GM18861 (cell line): ENCODE measurements around the gene PARP1.
"Not testable (repeated sequence)": the region's sequence is repeated elsewhere in the genome, so short reads cannot be mapped to it uniquely, and the experiment has no call there.

Experiments used
- ATAC-seq: cut with Tn5 transposase; IDR thresholded peaks from one replicate; pipeline ENCODE4 v1.9.1; 2021; ENCODE audit not compliant: unreplicated experiment

Gene PARP1

DNA sequence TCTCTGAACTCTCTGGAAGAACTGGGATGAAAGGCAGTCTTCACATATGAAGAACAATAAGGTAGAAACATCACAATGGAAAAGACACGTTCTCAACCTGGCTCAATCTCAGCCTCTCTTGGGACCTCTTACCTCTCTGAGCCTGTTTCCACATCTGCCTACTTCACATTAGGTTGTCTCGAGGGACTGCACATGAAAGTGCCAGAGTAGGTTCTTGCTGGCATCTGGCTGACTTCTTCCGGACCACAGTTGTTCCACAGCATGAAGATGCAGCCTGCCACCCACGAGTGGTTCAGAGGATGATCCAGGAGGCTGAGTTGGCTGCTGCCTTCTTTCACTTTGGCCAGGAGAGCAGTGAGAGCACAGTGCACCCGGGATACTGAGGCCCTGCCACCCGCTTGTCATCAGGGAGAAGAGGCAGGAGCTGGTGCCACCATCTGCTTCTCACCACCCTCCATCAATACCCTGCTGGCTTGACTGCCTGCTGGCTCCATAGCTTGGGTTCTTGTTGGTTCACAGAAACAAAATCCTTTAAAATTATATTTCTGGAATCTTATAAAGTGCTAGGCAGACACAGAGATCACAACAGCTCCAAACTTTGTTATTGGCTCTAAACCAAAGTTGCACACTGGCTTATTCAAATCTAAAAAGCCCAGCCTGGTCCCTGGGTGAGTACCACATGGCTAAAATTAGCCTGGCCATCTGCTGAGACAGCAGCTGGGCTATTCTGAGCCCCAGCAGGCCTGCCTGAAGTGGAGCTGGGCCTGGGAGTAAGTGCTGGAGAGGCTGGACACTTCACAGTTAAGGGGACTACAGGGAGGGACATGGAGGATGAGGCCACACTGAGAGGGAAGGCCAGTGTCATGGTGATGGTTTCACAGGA is 52.0 kb downstream of the PARP1 start:
- no peak for ATAC-seq

DNA sequence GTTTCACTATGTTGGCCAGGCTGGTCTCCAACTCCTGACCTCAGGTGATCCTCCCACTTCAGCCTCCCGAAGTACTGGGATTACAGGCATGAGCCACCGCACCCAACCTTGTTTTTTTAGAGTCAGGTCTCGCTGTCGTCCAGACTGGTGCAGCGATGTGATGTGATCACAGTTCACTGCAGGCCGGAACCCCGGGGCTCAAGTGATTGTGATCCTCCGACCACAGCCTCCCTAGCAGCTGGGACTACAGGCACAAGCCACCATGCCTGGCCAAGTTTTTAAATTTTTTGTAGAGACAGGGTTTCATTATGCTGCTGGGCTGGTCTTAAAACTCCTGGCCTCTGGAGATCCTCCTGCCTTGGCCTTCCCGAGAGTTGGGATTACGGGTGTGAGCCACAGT is 52.9 kb downstream of the PARP1 start:
- ATAC-seq: no peak

DNA sequence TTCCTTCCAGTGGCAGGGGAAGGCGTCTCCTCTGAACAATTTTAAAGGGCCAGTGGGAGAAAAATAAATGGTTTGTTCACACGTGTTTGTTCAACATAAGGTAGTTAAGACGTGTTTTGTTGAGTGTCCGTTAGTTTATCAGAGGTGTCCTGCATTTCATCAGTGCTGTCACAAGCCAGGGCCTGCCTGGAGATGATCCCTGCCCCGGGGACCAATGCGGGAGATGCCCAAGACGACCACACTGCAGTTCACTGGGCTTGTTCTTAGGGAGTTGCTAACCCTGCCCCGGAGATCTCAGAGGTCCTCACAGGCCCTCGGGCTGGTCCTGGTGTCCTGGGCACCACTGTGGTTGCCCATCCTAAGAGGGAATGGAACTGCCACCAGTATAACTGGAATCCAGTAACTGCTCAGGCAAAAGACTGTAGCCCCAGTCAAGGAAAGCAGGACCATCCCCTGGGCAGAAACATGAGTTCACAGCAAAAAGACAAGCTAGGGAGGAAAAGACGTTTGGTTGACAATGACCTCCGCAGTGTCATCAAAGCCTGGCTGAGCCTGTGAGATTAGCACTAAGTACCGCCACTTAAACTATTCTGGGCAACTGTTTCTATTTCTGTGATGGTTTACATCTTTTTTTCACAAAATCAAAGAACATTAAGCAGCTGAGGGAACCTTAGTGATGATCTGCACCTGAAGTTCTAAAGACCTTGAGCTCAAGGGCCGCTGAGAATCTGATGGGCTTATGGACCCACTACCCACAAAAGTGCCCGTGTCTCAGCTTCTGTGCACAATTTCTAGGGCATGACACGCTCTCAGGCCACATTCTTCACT is 54.0 kb downstream of the PARP1 start:
- ATAC-seq: no peak

DNA sequence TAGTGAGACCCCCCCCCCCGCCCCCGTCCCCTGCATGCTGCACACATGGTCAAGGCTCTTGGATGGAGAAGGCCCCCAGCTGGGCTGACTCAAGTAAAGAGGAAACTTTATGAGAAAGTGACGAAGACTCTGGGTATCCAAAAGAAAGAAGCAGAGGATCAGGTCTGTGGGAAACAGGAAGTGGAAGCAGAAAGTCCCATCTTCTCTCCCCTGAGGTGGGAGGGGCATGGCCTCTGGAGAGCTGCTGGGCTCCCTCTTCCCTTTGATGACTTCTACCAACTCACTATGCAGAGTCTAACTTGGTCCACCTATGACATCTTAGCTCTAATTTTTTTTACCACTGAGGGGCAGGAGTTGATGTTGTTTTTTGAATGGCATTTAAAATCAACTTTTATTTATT is 56.2 kb downstream of the PARP1 start:
- ATAC-seq: no peak

DNA sequence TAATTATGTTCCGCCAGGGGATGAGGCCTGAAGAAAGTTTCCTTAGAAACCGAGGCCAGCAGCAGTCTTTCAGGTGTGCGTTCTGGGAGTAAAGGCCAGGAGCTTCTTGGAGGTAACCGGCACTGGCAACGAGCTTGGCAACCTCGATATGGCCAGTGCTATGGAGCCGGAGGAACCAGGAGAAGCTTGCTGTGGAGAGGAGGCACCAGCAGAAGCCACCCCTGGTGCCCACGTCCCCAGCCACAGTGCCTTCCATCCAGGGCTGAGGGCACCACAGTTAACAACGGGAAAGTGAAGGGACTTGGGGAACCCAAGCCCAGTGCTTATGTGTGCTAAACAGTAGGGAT is 57.4 kb downstream of the PARP1 start:
- ATAC-seq: no peak

DNA sequence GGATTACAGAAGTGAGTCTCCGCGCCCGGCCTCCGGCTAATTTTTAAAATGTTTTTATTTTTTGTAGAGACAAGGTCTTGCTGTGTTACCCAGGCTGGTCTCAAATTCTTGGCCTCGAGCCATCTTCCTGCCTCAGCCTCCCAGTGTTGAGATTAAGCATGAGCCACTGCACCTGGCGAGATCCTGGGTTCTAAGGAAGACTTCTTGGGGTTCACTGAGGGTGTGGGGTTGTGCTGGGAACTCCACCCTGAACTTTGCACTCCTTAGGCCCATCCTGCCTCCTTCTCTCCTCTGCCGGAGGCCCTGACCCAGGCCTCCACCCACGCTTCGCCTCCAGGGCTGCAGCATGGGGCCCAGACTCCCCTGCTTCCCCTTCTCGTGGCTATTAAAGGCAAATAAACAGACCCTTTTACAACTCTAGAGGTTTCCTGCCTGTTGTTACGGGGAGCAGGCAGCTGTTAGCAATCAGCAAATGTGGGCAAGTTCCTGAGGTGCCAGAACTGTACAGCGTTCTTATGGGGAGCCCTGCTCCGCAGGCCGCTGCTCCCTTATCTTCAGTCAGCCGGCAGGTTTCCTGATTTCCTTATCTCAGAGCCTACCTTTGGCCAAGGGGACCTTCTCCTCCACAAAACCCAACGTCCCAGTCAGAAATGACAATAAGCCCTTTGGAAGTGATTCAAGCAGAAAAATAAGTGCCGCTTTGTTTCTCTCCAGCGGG is 57.9 kb downstream of the PARP1 start:
- ATAC-seq: peak; percentile 57

DNA sequence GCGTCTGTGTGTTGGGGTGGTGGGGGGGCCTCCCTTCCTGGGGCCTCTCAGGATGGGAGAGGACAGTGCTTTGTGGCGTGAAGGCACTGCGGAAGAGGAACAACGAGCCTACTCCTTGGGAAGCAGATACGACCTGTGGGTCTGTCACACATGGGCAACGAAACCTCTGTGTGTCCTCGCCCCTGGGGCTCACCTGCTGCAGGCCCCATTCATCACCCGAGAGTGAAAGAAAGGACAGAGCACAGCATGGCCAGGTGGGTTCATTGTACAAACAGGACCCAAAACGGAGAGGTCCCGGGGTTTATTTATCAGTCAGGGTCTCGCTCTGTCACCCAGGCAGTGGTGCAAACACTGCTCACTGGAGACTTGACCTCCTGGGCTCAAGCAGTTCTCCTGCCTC is 58.8 kb downstream of the PARP1 start:
- ATAC-seq: no peak

DNA sequence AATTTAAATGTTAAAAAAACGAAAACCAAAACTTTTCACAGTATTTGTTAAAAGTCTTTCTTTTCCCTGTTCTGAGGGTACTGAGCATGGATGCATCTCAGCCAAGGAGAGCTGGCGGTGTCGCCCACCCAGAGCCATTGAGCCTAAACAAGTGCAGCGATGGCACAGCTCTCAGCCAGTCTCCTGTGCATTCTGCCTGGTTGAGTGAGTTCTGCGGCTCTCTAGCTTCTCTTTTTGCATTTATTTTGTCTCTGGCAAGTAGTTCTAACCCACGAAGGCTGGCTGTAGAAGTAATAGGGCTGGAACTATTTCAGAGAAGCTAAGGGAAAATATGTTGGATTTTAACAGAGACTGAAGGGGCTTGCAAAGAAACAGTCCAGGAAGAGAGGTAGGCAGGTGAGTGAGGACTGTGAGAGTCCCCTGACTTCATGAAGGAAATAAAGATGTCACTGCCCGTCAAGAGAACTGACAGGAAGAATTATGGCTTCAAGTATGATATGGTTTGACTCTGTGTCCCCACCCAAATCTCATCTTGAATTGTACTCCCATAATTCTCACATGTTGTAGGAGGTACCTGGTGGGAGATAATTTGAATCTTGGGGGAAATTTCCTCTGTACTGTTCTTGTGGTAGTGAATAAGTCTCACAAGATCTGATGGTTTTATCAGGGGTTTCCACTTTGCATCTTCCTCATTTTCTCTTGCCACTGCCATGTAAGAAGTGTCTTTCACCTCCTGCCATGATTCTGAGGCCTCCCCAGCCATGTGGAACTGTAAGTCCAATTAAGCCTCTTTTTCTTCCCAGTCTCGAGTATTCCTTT is 63.2 kb downstream of the PARP1 start:
- no peak for ATAC-seq

DNA sequence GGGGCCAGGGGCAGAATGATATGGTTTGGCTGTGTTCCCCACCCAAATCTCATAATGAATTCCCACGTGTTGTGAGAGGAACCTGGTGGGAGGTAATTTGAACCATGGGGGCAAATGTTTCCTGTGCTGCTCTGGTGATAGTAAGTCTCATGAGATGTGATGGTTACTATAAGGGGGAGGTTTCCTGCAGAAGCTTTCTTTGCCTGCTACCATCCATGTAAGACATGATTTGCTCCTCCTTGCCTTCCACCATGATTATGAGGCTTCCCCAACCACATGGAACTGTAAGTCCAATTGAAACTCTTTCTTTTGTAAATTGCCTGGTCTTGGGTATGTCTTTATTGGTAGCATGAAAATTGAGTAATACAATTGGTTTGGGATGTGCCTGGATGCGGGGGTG is 65.2 kb downstream of the PARP1 start:
- ATAC-seq: no peak

DNA sequence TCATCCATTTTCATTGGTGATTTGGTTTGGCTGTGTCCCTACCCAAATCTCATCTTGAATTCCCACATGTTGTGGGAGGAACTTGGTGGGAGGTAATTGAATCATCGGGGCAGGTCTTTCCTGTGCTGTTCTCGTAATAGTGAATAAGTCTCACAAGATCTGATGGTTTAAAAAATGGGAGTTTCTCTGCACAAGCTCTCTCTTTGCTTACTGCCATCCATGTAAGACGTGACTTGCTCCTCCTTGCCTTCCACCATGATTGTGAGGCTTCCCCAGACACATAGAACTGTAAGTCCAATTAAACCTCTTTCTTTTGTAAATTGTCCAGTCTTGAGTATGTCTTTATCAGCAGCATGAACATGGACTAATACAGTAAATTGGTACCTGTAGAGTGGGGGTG is 67.8 kb downstream of the PARP1 start:
- ATAC-seq: not testable (repeated sequence)

DNA sequence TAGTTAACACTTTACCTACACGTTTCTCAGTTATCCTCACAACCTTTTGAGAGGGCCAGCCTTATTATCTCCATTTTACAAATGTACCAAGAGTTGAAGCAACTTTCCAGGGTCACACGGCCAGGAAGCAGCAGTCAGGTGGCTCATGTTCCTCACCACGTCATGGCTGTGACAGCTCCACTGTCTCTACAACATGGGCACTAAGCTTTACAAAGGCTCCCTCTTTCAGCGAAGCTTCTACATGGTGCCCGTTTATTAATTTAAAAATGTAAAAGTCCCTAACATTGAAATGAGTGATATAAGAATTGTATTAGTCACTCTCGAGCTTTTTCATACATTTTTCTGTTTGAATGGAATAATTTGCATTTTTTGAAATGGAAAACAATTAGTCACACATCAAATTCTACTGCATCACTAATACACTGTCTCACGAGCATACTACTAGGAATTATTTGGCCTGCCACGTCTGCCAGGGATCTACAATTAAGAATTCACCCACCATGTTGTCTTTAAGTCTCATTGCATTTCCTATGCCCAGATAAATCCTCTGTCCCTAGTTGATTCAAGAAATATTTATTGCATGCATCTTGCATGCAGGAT is 70.5 kb downstream of the PARP1 start:
- no peak for ATAC-seq

DNA sequence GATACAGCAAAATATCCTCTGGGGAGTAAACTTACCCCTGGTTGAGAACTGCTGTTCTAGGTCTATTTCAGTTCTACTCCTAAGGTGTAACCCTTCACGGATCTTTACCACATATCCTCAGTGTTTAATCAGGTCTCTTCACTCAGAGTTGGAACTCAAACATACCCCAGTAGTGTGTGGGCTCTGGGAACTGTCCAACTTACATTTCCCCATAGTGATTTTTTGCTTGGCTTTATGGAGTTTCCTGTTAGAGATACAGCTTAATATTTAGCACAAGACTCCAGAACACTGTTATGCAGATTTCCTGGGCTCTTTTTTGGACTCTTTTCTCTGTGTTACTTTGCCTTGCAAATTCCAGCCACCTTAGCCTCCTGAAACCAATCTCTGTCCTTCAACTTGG is 72.2 kb downstream of the PARP1 start:
- ATAC-seq: no peak

DNA sequence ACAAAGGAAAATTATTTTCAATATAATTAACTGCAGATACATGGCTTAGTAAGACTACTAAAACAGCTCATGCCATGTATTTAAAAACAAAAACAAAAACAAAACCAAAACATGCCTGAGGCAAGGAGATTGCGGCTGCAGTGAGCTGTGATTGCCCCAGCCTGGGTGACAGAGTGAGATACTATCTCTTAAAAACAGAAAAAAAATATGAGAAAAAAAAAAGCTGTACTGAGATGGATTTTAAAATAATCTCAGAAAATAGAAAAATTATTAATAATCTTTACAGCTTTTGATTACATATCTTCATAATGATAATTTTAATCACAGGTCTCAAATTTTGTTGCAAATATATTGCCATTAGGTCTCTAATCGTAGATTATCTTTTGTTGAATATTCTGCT is 74.9 kb downstream of the PARP1 start:
- no peak for ATAC-seq

DNA sequence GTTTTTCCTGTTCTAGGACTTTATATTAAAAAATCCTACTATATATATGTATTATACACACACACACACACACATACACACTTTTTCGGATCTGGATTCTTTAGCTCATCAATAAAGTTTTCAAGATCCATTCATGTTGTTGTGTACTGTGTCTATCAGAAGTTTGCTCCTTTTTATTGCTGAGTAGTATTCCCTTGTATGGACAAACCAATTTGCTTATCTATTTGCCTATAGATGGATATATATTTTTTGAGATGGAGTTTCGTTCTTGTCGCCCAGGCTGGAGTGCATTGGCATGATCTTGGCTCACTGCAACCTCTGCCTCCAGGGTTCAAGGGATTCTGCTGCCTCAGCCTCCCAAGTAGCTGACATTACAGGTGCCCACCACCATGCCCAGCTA is 78.7 kb downstream of the PARP1 start:
- ATAC-seq: no peak

DNA sequence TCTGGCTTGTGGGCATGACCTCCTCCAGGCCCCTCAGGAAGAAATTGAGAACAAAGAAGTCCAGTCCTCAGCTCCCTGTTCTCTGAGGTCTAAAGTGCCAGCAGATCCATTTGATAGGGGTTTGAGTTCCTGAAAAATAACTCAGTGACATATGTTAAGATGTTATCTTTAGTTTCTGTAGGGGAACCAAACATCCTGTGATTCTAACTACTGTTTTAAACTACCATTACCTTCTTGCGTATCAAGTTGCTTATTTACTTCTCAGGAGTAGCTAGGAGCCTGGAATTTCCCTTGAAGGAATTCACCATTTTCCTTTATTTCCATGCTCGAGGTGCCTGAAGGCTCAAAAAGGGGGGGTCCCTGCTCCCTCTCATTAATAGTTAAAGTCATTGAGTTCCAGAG is 80.1 kb downstream of the PARP1 start:
- no peak for ATAC-seq

DNA sequence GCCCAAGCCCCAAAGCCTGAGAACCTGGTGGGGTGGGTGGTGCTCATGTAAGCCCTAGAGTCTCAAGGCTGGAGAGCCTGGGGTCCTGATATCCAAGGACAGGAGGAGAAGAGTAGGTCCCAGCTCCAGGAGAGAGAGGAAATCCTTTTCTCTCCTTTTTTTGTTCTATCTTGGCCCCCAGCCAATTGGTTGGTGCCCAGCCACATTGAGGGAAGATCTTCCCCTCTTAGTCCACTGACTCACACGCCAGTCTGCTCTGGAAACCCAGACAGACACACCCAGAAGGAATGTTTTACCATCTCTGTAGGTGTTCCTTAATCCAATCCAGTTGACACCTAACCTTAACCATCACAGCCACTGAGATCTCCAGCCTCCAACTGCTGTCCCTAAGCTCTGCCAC is 82.7 kb downstream of the PARP1 start:
- no peak for ATAC-seq

DNA sequence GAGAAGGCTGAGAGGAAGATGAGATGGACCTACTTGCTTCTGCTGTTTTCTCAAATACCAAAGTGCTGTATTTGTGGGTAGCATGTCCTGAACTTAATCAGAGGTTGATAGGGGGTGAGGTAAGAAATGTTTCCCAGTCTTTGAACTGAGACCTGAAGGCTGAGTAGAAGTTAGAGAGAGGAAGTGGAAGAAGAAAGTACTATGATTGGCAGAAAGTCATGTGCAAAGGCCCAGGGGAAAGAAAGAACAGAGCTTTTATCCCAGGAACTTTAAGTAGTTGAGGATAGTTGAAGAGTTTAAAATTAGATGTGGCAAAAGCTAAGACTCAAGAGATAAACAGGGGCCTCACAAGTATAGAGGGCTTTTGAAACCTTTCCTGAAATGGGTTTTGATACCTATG is 83.4 kb downstream of the PARP1 start:
- no peak for ATAC-seq

DNA sequence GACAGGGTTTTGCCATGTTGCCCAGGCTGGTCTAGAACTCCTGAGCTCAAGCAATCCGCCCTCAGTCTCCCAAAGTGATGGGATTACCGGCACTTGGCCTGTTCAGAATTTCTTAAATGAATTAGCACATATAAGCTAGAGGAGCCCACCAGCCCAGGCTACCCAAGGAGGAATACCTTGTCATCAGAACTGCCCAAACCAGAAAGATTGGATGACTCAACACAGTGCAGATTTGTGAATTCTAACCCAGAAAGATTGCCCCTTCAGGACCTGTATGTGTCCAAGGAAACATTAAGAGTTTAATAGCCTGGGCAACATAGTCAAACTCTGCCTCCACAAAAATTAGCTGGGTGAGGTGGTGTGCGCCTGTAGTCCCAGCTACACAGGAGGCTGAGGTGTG is 84.9 kb downstream of the PARP1 start:
- no peak for ATAC-seq

DNA sequence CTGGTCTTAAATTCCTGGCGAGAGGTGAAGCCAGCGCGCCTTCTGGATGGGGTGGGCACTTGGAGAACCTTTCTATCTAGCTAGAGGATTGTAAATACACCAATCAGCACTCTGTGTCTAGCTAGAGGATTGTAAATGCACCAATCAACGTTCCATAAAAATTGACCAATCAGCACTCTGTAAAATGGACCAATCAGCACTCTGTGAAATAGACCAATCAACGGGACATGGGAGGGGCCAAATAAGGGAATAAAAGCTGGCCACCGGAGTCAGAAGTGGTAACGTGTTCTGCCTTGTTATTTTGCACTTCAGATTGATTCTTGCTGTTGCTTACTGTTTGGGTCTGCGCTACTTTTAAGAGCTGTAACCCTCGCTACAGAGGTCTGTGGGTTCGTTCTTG is 87.0 kb downstream of the PARP1 start:
- no peak for ATAC-seq

DNA sequence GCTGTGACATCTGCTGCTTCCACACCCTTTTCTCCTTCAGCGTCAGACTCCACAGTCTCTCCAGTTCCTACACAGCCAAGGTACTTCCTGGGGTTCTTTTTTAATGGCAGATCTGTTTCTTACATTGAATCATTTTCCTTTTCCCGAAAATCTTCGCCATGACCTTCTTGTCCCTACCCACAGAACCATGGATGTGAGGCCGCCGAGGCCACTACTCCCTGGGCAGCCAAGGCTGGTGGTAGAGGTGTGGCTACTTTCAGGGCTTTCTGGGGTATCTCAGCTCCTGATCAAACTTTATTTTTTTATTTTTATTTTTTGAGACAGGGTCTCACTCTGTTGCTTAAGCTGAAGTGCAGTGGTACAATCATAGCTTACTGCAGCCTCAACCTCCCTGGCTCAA is 89.4 kb downstream of the PARP1 start:
- ATAC-seq: no peak

DNA sequence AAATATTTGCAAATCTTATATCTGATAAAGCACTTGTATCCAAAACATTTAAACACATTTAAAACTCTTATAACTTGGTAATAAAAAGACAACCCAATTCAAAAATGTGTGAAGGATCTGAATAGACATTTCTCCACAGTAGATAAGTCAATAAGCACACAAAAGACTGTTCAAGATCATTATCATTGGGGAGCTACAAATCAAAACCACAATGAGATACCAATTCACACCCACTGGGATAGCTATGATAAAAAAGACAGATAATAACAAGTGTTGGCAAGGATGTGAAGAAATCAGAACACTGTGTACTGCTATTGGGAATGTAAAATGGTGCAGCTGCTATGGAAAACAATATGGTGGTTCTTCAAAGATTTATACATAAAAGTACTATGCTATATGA is 93.8 kb downstream of the PARP1 start:
- no peak for ATAC-seq
